ENCODE data around the gene SIPA1.

Gene SIPA1, protein sequence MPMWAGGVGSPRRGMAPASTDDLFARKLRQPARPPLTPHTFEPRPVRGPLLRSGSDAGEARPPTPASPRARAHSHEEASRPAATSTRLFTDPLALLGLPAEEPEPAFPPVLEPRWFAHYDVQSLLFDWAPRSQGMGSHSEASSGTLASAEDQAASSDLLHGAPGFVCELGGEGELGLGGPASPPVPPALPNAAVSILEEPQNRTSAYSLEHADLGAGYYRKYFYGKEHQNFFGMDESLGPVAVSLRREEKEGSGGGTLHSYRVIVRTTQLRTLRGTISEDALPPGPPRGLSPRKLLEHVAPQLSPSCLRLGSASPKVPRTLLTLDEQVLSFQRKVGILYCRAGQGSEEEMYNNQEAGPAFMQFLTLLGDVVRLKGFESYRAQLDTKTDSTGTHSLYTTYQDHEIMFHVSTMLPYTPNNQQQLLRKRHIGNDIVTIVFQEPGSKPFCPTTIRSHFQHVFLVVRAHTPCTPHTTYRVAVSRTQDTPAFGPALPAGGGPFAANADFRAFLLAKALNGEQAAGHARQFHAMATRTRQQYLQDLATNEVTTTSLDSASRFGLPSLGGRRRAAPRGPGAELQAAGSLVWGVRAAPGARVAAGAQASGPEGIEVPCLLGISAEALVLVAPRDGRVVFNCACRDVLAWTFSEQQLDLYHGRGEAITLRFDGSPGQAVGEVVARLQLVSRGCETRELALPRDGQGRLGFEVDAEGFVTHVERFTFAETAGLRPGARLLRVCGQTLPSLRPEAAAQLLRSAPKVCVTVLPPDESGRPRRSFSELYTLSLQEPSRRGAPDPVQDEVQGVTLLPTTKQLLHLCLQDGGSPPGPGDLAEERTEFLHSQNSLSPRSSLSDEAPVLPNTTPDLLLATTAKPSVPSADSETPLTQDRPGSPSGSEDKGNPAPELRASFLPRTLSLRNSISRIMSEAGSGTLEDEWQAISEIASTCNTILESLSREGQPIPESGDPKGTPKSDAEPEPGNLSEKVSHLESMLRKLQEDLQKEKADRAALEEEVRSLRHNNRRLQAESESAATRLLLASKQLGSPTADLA

DNA sequence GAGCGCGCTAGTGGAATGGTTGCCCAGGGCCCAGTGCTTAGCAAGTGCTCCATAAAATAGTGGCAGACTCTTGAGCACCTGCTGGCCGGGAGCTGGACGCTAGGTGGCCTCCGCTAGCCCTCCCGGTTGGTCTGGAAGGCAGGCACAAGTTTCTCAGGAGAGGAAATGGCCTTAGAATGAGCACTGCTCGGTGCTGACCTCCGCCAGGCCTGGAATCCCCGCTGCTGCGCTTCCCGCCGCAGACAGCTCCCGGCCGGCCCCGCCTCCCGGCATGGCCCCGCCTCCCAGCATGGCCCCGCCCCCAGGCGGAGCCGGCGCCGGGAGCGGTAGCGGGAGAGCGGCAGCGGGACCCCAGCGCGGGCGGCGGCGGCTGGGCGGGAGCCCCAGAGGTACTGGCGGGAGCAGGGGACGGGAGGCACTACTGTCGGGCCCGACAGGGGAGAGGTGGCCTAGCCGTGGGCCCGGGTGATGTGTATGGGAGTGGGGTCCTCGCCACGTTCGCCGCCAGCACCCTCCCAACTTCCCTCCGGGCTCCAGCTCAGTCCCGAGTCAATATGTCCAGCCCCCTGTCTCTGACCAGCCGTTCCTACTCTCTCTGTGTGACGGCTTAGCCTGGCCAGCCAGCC, at the start of gene SIPA1:
SIPA1 (plus strand) TSS at position 308 of the 626 bp plus-strand sequence. CDS start 2,821 bp downstream, outside the sequence.
- H3K36me3 ChIP-seq (ENCODE audit: control insufficient read depth, insufficient read depth, low read length), result peaks cover 36% of the 10 kb centered on the region

DNA sequence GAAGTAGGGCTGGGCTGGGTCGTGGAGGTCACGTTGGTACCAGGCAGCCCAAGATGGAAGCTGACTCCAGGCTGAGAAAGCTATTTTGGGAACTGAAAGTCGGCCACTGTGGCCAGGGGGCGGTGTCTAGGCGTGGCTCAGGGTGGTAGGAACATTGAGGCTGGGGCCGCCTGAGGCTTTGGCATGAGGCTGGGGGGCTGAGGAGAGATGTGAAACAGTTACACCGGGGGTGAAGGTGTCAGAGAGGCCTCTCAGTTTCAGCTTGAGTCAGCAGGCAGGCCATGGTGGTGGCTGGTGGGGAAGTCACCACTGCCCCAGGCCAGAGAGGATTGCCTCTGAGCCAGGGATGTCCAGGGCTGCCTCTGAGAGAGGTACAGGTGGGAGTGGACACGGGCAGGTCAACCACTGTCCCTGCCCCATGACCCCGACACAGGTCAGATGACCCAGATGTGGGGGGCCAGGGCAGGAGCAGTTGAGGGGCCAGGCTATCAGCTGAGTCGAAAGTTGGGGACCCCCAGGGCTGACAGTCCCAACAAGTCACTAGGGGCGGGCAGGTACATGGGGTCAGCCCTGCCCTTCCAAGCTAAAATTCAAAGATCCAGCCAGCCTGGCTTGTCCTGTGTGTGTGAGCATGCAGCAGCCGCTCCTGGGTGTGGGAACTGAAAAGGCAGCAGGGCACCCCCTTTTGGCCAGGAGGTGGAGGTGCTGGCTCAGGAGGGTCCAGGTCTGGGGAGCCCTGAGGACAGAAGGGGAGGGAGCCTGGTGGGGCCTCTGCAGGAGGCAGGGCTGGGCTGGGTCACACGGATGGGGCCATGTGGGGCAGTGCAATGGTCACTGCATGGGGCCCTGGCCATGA, 49.5 kb upstream of the SIPA1 start:
- H3K4me1 ChIP-seq (ENCODE audit: control insufficient read depth, insufficient read depth, low read length), result peaks cover 3% of the 10 kb centered on the region; the same call in 1 of the 2 replicates
- H3K9ac ChIP-seq (ENCODE audit: low read depth, low read length), result no peak overlapping the region
- H3K4me3 ChIP-seq (ENCODE audit: low read depth, low read length), result no peak overlapping the region
- no peak overlapping the region for H3K27ac ChIP-seq (ENCODE audit: low read depth, low read length)
- H3K36me3 ChIP-seq (ENCODE audit: control insufficient read depth, insufficient read depth, low read length), result no peaks in the 10 kb centered on the region
- H3K9me3 ChIP-seq (ENCODE audit: control insufficient read depth, insufficient read depth, low read length), result no peaks in the 10 kb centered on the region
- H3K27me3 ChIP-seq (ENCODE audit: control insufficient read depth, insufficient read depth, low read length), result peaks cover 78% of the 10 kb centered on the region

More for the DNA sequence above, at the start of gene SIPA1:
- Histone ChIP-seq H3K4me1 (ENCODE audit: control insufficient read depth, insufficient read depth, low read length) (peaks cover 22% of the 10 kb centered on the region), H3K4me3 (ENCODE audit: low read depth, low read length) (peak within 1 kb of the TSS; percentile 73), H3K9ac (ENCODE audit: low read depth, low read length) (peak within 1 kb of the TSS; percentile 47; the same call in 1 of the 2 replicates), H3K27me3 (ENCODE audit: control insufficient read depth, insufficient read depth, low read length) (no peaks in the 10 kb centered on the region), H3K9me3 (ENCODE audit: control insufficient read depth, insufficient read depth, low read length) (no peaks in the 10 kb centered on the region), H3K27ac (ENCODE audit: low read depth, low read length) (peak within 1 kb of the TSS; percentile 91)

DNA sequence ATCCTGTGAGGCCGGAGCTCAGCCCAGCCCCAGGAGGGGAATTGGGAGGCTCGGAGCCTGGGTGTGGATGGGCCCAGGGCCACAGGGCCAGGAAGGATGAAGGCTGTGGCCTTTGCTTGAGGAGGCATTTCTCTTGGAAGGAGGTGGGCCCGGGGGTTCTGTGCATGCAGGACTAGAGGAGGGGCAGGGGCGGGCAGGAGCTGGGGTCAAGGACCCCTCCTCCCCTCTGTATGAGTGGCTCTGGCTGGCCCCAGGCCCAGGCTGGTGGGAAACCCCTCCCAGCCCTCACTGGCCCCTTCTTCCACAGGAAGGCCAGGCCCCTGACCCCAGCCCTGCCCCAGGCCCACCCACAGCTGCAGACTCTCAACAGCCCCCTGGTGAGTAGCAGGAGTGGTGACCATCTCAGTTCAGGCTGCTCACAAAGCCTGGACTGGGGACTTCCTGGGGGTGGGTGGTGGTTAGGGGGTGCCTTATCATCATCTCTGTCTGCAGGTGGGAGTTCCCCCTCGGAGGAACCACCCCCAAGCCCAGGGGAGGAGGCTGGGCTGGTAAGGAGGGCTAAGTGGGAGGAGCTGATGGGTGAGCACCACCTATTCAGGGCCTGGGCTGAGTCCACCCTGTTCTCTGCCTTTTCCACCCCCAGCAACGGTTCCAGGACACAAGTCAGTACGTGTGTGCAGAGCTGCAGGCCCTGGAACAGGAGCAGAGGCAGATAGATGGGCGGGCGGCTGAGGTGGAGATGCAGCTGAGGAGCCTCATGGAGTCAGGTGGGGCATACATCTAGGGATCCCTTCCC, 48.3 kb upstream of the SIPA1 start:
- Histone ChIP-seq H3K36me3 (ENCODE audit: control insufficient read depth, insufficient read depth, low read length) (no peaks in the 10 kb centered on the region), H3K4me3 (ENCODE audit: low read depth, low read length) (no peak overlapping the region), H3K4me1 (ENCODE audit: control insufficient read depth, insufficient read depth, low read length) (peaks cover 3% of the 10 kb centered on the region; the same call in 1 of the 2 replicates), H3K9ac (ENCODE audit: low read depth, low read length) (no peak overlapping the region), H3K27me3 (ENCODE audit: control insufficient read depth, insufficient read depth, low read length) (peaks cover 72% of the 10 kb centered on the region), H3K9me3 (ENCODE audit: control insufficient read depth, insufficient read depth, low read length) (no peaks in the 10 kb centered on the region), H3K27ac (ENCODE audit: low read depth, low read length) (no peak overlapping the region)

DNA sequence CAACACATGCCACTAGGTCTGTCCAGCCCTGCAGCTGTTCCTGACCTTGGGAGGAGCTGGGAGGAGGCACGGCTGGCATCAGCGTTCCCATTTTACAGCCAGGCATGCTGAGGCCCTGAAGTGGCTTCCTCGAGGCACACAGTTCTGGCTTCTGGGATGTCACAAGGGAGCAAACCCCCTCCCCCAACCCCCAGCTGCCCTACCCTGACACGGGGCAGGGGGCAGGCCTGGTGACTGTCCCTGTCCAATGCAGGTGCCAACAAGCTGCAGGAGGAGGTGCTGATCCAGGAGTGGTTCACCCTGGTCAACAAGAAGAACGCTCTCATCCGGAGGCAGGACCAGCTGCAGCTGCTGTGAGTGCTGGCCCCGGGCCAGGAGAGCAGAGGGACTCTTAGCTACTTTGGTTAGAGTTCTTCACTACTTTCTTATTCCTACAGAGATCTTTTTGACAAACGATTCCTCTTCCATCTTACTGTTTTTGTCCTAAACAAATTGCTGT, 47.6 kb upstream of the SIPA1 start:
- no peak overlapping the region for H3K9ac ChIP-seq (ENCODE audit: low read depth, low read length)
- no peak overlapping the region for H3K4me3 ChIP-seq (ENCODE audit: low read depth, low read length)
- peaks cover 65% of the 10 kb centered on the region for H3K27me3 ChIP-seq (ENCODE audit: control insufficient read depth, insufficient read depth, low read length)
- no peaks in the 10 kb centered on the region for H3K9me3 ChIP-seq (ENCODE audit: control insufficient read depth, insufficient read depth, low read length)
- H3K4me1 ChIP-seq (ENCODE audit: control insufficient read depth, insufficient read depth, low read length), result peaks cover 3% of the 10 kb centered on the region; the same call in 1 of the 2 replicates
- no peaks in the 10 kb centered on the region for H3K36me3 ChIP-seq (ENCODE audit: control insufficient read depth, insufficient read depth, low read length)
- no peak overlapping the region for H3K27ac ChIP-seq (ENCODE audit: low read depth, low read length)

DNA sequence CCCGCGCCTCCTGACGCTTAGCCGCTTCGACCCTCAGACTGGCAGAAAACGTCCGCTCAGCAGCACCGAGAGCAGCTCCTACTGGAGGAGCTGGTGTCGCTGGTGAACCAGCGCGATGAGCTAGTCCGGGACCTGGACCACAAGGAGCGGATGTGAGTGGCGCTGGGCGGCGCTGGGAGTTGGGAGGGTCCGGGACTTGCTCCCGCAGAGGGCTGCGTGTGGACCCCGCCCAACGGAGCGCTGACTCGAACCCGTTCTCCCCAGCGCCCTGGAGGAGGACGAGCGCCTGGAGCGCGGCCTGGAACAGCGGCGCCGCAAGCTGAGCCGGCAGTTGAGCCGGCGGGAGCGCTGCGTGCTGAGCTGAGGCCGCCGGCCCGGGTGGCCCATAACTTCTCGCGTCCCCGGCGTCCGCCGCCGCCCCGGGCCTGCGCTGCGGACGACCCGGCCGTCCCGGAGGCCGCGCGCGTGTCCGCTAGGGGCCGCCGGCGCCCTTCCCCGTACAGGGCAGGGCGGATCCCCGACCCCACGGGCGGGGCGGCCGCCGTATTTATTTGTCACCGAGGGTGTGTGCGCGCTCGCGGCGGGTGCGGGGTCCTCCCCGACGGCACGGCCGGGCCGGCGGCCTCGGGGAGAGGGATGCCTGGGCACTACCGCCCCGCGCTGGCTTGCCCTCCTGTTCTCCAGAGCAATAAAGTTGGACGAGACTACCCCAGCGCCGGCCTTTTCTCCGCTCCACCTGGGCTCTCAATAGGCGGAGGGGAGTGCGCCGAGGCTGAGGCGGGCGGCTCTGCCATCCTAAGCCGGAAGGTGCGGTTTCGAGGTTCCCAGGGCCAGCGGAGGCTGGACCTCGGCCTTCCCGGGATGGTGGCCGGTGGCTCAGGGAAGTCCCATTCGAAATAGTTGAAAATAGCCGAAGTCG, 45.7 kb upstream of the SIPA1 start:
- Histone ChIP-seq H3K4me3 (ENCODE audit: low read depth, low read length) (peak overlapping the region; percentile 66), H3K27ac (ENCODE audit: low read depth, low read length) (peak overlapping the region; percentile 20), H3K4me1 (ENCODE audit: control insufficient read depth, insufficient read depth, low read length) (peaks cover 3% of the 10 kb centered on the region; the same call in 1 of the 2 replicates), H3K27me3 (ENCODE audit: control insufficient read depth, insufficient read depth, low read length) (peaks cover 50% of the 10 kb centered on the region), H3K9me3 (ENCODE audit: control insufficient read depth, insufficient read depth, low read length) (no peaks in the 10 kb centered on the region), H3K36me3 (ENCODE audit: control insufficient read depth, insufficient read depth, low read length) (no peaks in the 10 kb centered on the region), H3K9ac (ENCODE audit: low read depth, low read length) (no peak overlapping the region)

DNA sequence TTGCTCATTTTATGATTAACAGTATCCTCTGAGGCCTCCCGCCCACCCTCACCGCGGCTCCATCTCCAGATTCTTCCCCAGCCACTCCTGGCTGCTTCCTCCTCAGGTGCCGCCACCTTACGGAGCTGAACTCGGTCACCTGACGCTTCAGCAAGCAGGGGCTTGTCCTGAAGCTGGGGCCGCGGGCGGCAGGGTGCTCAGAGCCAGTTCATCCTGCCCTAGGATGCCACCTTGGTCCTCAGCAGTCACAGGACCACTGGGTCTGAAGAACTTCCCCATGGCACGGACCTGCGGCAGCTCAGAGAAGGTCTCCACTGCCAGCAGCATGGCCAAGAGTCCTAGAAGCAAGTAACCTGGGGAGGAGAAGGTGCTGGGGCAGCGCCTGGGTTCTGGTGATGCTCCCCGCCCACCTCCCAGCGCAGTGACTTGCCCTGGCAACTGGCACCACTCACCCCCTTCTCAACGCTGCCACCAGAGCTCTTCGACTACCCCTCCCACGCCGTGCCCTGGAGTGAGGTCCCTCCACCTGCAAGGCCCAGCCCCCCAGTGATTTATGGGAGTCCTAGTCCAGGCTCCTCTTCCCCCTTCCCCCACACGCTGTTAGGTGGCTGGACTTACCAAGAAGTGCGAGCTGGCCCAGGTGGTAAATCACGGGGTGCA, 44.9 kb upstream of the SIPA1 start:
- H3K27ac ChIP-seq (ENCODE audit: low read depth, low read length), result no peak overlapping the region
- peaks cover 3% of the 10 kb centered on the region; the same call in 1 of the 2 replicates for H3K4me1 ChIP-seq (ENCODE audit: control insufficient read depth, insufficient read depth, low read length)
- no peaks in the 10 kb centered on the region for H3K9me3 ChIP-seq (ENCODE audit: control insufficient read depth, insufficient read depth, low read length)
- peaks cover 43% of the 10 kb centered on the region for H3K27me3 ChIP-seq (ENCODE audit: control insufficient read depth, insufficient read depth, low read length)
- peak overlapping the region; percentile 66 for H3K4me3 ChIP-seq (ENCODE audit: low read depth, low read length)
- H3K9ac ChIP-seq (ENCODE audit: low read depth, low read length), result no peak overlapping the region
- H3K36me3 ChIP-seq (ENCODE audit: control insufficient read depth, insufficient read depth, low read length), result peaks cover 2% of the 10 kb centered on the region; the same call in 1 of the 2 replicates

DNA sequence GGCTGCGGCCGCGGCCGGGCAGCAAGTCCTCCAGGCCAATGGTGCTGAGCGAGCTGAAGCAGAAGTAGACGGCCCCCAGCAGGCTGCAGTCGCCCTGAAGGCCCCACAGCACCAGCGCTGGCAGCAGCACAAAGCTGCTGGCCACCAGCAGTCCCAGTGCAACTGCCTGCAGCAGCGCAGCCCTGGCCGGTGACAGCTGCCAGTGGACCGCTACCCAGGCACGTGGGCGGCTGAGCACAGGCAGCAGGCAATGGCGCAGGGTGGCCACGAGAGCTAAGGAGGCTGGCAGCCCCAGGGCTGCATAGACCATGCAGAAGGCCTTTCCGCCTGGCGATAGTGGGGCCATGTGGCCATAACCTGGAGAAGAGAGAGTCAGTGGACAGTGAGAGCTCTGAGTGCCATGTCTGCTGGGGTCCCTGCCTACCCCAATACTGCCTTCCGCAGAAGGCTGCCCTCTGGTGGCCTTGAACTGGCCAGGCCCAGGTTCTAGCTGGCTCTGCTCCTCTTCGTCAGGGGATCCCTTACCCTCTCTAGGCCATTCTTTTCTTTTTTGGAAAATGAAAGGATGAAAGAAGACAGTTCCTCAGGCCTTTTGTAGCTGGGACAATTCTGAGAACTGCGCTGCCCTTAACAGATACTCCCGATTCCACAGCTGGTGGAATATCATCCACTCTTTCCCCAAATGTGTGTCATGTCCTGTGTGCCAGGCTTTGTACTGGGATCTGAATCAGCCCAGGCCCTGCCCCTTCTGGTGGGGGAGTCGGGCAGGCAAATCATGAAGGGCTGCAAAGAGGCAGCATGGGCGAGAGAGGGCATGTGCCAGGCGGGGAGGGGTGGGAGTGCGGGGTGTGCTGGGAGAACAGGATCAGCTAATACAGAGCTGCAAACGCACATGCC, 44.1 kb upstream of the SIPA1 start:
- peaks cover 3% of the 10 kb centered on the region; the same call in 1 of the 2 replicates for H3K4me1 ChIP-seq (ENCODE audit: control insufficient read depth, insufficient read depth, low read length)
- H3K36me3 ChIP-seq (ENCODE audit: control insufficient read depth, insufficient read depth, low read length), result peaks cover 10% of the 10 kb centered on the region
- H3K9me3 ChIP-seq (ENCODE audit: control insufficient read depth, insufficient read depth, low read length), result no peaks in the 10 kb centered on the region
- H3K9ac ChIP-seq (ENCODE audit: low read depth, low read length), result no peak overlapping the region
- peaks cover 43% of the 10 kb centered on the region for H3K27me3 ChIP-seq (ENCODE audit: control insufficient read depth, insufficient read depth, low read length)
- no peak overlapping the region for H3K27ac ChIP-seq (ENCODE audit: low read depth, low read length)
- H3K4me3 ChIP-seq (ENCODE audit: low read depth, low read length), result no peak overlapping the region

DNA sequence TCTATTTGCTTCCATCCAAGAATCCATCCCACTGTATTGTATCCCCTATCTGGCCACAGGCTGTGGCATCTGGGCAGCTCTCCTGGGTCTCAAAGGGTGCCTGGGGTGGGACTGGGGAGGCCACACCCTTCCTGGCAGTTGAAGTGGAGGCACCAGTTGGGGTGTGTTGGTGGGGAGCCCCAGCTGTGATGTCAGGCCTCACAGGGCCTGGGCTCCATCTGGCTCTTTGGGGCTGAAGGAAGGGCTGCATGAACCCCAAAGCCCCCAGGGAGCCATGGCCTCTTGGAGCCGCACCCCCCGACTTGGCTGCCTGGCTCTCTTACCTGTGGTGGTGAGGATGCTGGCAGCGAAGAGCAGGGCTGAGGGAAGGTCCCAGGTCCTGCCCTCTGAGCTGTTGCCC, 42.8 kb upstream of the SIPA1 start:
- no peak overlapping the region for H3K9ac ChIP-seq (ENCODE audit: low read depth, low read length)
- H3K27me3 ChIP-seq (ENCODE audit: control insufficient read depth, insufficient read depth, low read length), result peaks cover 38% of the 10 kb centered on the region
- H3K9me3 ChIP-seq (ENCODE audit: control insufficient read depth, insufficient read depth, low read length), result no peaks in the 10 kb centered on the region
- H3K27ac ChIP-seq (ENCODE audit: low read depth, low read length), result no peak overlapping the region
- peaks cover 3% of the 10 kb centered on the region; the same call in 1 of the 2 replicates for H3K4me1 ChIP-seq (ENCODE audit: control insufficient read depth, insufficient read depth, low read length)
- no peak overlapping the region for H3K4me3 ChIP-seq (ENCODE audit: low read depth, low read length)
- H3K36me3 ChIP-seq (ENCODE audit: control insufficient read depth, insufficient read depth, low read length), result peaks cover 10% of the 10 kb centered on the region

All from HUES48 (cell line).